IMR-90 (cell line): ENCODE data around the gene RNF19B. TPM values are rescaled to one million over a fixed set of nuclear protein-coding genes. Genes with fewer than 3 reads are reported as not detected.

Experiments used
- ATAC-seq: fragments of 200-7000 bp; cut with Tn5 transposase; 2 replicates; pipeline ENCODE4 v1.9.1; 2020; ENCODE audit warnings: low read depth, mild to moderate bottlenecking, moderate library complexity
- BruUV-seq: library from RNA; stranded (reverse); fragments of 400-500 nt; replicated peaks from 2 replicates; lab custom pipeline; 2021; lab: Mats Ljungman, UMichigan
- CTCF ChIA-PET: fragments of 300-600 bp; formaldehyde crosslinking; extraction: SDS; loops from one replicate; lab custom pipeline; 2021; ENCODE audit warnings: antibody characterized with exemption; lab: Yijun Ruan, JAX
- POLR2A ChIA-PET: fragments of 300-600 bp; sonication (Branson Sonifier 250); formaldehyde crosslinking; loops from one replicate; lab custom pipeline; 2022; ENCODE audit warnings: antibody characterized with exemption; ENCODE audit not compliant: unreplicated experiment; lab: Charles Lee
- DNase-seq: peaks from one replicate; pipeline ENCODE4 v3.0.0; 2013
- H2AFZ ChIP-seq: replicated peaks from 2 replicates; pipeline ENCODE3; 2013; ENCODE audit warnings: low read length, mild to moderate bottlenecking; ENCODE audit not compliant: poor library complexity
- H2AK5ac ChIP-seq: 2 replicates; pipeline ENCODE4 v1.6.1; 2013; ENCODE audit warnings: low read depth, low read length, inconsistent platforms
- H2AK9ac ChIP-seq: replicated peaks from 2 replicates; pipeline ENCODE3; 2013; ENCODE audit warnings: mild to moderate bottlenecking, low read depth, low read length, moderate library complexity; ENCODE audit not compliant: poor library complexity
- H2BK120ac ChIP-seq: 2 replicates; pipeline ENCODE4 v1.6.1; 2013; ENCODE audit warnings: low read depth, low read length, inconsistent platforms
- H2BK15ac ChIP-seq: 3 replicates; pipeline ENCODE4 v1.6.1; 2013; ENCODE audit warnings: low read depth, low read length, inconsistent platforms
- H2BK20ac ChIP-seq: 2 replicates; pipeline ENCODE4 v1.6.1; 2013; ENCODE audit warnings: low read depth, mild to moderate bottlenecking, inconsistent platforms, low read length, moderate library complexity
- H2BK5ac ChIP-seq: 2 replicates; pipeline ENCODE4 v1.6.1; 2013; ENCODE audit warnings: mild to moderate bottlenecking, low read depth, low read length, inconsistent platforms; ENCODE audit not compliant: poor library complexity, severe bottlenecking
- H3K14ac ChIP-seq: replicated peaks from 2 replicates; pipeline ENCODE4 v1.6.1; 2013; ENCODE audit warnings: low read depth, low read length, inconsistent platforms
- H3K18ac ChIP-seq: 2 replicates; pipeline ENCODE4 v1.6.1; 2013; ENCODE audit warnings: low read depth, low read length, control low read depth
- H3K23ac ChIP-seq: 2 replicates; pipeline ENCODE4 v1.6.1; 2013; ENCODE audit warnings: low read depth, low read length, inconsistent platforms
- H3K27ac ChIP-seq: 2 replicates; pipeline ENCODE4 v1.5.1; 2013; ENCODE audit warnings: mild to moderate bottlenecking, control low read depth, low read length; ENCODE audit not compliant: insufficient read depth
- H3K27me3 ChIP-seq: 2 replicates; pipeline ENCODE4 v1.6.1; 2013; ENCODE audit warnings: low read length; ENCODE audit not compliant: control insufficient read depth, insufficient read depth
- H3K36me3 ChIP-seq: 2 replicates; pipeline ENCODE4 v1.6.1; 2013; ENCODE audit warnings: low read length, mixed read lengths; ENCODE audit not compliant: control insufficient read depth, insufficient read depth
- H3K4ac ChIP-seq: 2 replicates; pipeline ENCODE4 v1.6.1; 2013; ENCODE audit warnings: low read depth, low read length, inconsistent platforms
- H3K4me1 ChIP-seq: 2 replicates; pipeline ENCODE4 v1.6.1; 2013; ENCODE audit warnings: low read length, mixed read lengths; ENCODE audit not compliant: control insufficient read depth, insufficient read depth
- H3K4me2 ChIP-seq: 2 replicates; pipeline ENCODE4 v1.6.1; 2013; ENCODE audit warnings: low read depth, mild to moderate bottlenecking, control low read depth, low read length, moderate library complexity
- H3K4me3 ChIP-seq: 2 replicates; pipeline ENCODE4 v1.5.1; 2013; ENCODE audit warnings: low read depth, mild to moderate bottlenecking, control low read depth, low read length, moderate library complexity; ENCODE audit not compliant: insufficient read depth
- H3K56ac ChIP-seq: 2 replicates; pipeline ENCODE4 v1.6.1; 2013; ENCODE audit warnings: low read length, inconsistent platforms; ENCODE audit not compliant: insufficient read depth; ENCODE audit errors: extremely low read depth
- H3K79me1 ChIP-seq, 2 experiments: 2 replicates each; pipeline ENCODE4 v1.6.1; 2013; ENCODE audit warnings: low read length in 2 of 2, inconsistent platforms in 1 of 2, low read depth in 1 of 2
- H3K9ac ChIP-seq: 2 replicates; pipeline ENCODE4 v1.6.1; 2013; ENCODE audit warnings: low read depth, low read length, control low read depth
- H3K9me1 ChIP-seq: 2 replicates; pipeline ENCODE4 v1.6.1; 2013; ENCODE audit warnings: low read length, inconsistent platforms; ENCODE audit not compliant: insufficient read depth
- H3K9me3 ChIP-seq: 2 replicates; pipeline ENCODE4 v1.6.1; 2013; ENCODE audit warnings: low read length; ENCODE audit not compliant: control insufficient read depth, insufficient read depth
- H4K20me1 ChIP-seq: 2 replicates; pipeline ENCODE4 v1.6.1; 2013; ENCODE audit warnings: low read length, inconsistent platforms; ENCODE audit not compliant: insufficient read depth
- H4K5ac ChIP-seq: 2 replicates; pipeline ENCODE4 v1.6.1; 2013; ENCODE audit warnings: mild to moderate bottlenecking, low read depth, low read length, control low read depth
- H4K8ac ChIP-seq, 2 experiments: 2 replicates each; pipeline ENCODE4 v1.6.1; 2013; ENCODE audit warnings: low read depth in 2 of 2, low read length in 2 of 2, control low read depth in 1 of 2, inconsistent platforms in 1 of 2
- H4K91ac ChIP-seq: 2 replicates; pipeline ENCODE4 v1.6.1; 2013; ENCODE audit warnings: low read depth, low read length, inconsistent platforms; ENCODE audit not compliant: insufficient read depth
- BHLHE40 ChIP-seq: fragments of 150-350 bp; IDR thresholded peaks from 2 replicates; pipeline ENCODE4 v1.6.1; 2016; ENCODE audit warnings: mild to moderate bottlenecking, low read depth, low read length
- MAFK ChIP-seq: IDR thresholded peaks from 2 replicates; pipeline ENCODE4 v1.6.1; 2012; ENCODE audit warnings: low read depth, low read length, improper control_type of control experiment
- POLR2A ChIP-seq: IDR thresholded peaks from 2 replicates; pipeline ENCODE4 v1.6.1; 2012; ENCODE audit warnings: mild to moderate bottlenecking, low read depth, low read length
- RFX5 ChIP-seq: IDR thresholded peaks from 2 replicates; pipeline ENCODE4 v1.8.0; 2012; ENCODE audit warnings: low read depth, mild to moderate bottlenecking, low read length, moderate library complexity
- WGBS, 2 experiments: methylation state at CpG; one replicate each; pipeline versions ENCODE4 v1.1.5 to v1.1.7; 2013; ENCODE audit warnings: missing lambda C conversion rate in 2 of 2; ENCODE audit not compliant: insufficient read length in 1 of 2; ENCODE audit errors: extremely low coverage in 2 of 2; 5-methylcytosine and 5-hydroxymethylcytosine counted together
- dilution Hi-C: fragments of 300-500 bp; cut with HindIII; formaldehyde crosslinking; loops from one replicate; pipeline ENCODE4 v1.14.3; 2018; ENCODE audit warnings: low sequenced_read_pairs; ENCODE audit not compliant: unreplicated experiment
- in situ Hi-C: fragments of 300-500 bp; cut with MboI; formaldehyde crosslinking; loops from 3 replicates; pipeline ENCODE4 v1.14.3; 2019; ENCODE audit warnings: low sequenced_read_pairs, inconsistent platforms, mixed read lengths
- intact Hi-C: fragments of 100-400 bp; cut with micrococcal nuclease; formaldehyde crosslinking; loops from 2 replicates; pipeline ENCODE4 v1.10.0; 2022
- polyA plus RNA-seq, 3 experiments: library from polyadenylated mRNA; depleted of rRNA; stranded (reverse); fragments of >200 nt; gene quantifications; 2 replicates each; pipeline ENCODE4 v1.2.3, GENCODE V29; 2012; ENCODE audit warnings: low replicate concordance in 1 of 3
- total RNA-seq: library from RNA; depleted of rRNA; stranded (reverse); fragments of >200 nt; gene quantifications from 2 replicates; pipeline ENCODE4 v1.2.3, GENCODE V29; 2012

Gene RNF19B
- total and polyA plus RNA-seq, 2 of the 4 experiments (the other 2 are of a cell fraction) = 10.0 to 11.6 TPM

DNA sequence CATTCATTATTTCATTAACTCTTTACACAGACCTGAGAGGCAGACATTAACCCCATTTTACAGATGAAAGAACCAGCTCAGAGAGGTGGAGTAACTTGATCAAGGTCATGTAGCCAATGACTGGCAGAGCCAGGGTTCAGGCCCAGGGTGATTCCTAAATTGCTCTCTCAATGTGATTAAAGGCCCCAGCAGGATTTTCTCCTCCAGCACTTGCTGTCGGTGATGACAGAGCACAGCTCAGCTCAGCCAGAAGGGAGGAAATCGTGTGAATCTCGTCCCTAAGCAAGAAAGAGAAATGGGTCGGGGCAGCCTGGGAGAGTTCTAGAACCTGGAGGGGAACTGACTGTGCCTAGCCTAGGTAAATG lies 19.5 kb upstream of the RNF19B start:
- H4K8ac ChIP-seq = no peak overlapping the region
- peaks cover 25% of the 10 kb centered on the region for H3K4me1 ChIP-seq
- no peak overlapping the region for H3K18ac ChIP-seq
- peak overlapping the region; percentile 47; the same call in 1 of the 2 replicates for H2AK5ac ChIP-seq
- no peak for DNase-seq
- ATAC-seq = no peak; the same call in 1 of the 2 replicates
- no peak overlapping the region for H4K5ac ChIP-seq
- H3K4me3 ChIP-seq = no peak overlapping the region
- H2BK5ac ChIP-seq = no peak overlapping the region
- no peak overlapping the region for H2BK15ac ChIP-seq
- H2BK20ac ChIP-seq = peak overlapping the region; percentile 20; the same call in 1 of the 2 replicates
- H3K9me3 ChIP-seq = no peaks in the 10 kb centered on the region
- dilution Hi-C loops = no loop called here
- H3K14ac ChIP-seq = 0 out of 2 replicates have a peak overlapping the region, but pooled peaks have one; percentile 5
- H3K9me1 ChIP-seq = peaks cover 16% of the 10 kb centered on the region
- no peak overlapping the region for H3K56ac ChIP-seq
- H3K4me2 ChIP-seq = no peak overlapping the region; the same call in 1 of the 2 replicates
- H3K4ac ChIP-seq = peak overlapping the region; percentile 2; the same call in 1 of the 2 replicates
- no peak overlapping the region for H3K9ac ChIP-seq
- CTCF ChIA-PET = interaction anchor here (0.6 kb wide), 1 partner anchor 1899 kb away, joined by 4 read pairs; no protein-coding TSS in a partner anchor
- no peak overlapping the region for H2BK120ac ChIP-seq
- H2AK9ac ChIP-seq = peak overlapping the region; percentile 6
- H3K23ac ChIP-seq = no peak overlapping the region
- intact Hi-C loops = no loop called here
- TF ChIP-seq POLR2A = no peak
- TF ChIP-seq RFX5 = no peak
- TF ChIP-seq MAFK = no peak
- no peak for TF ChIP-seq BHLHE40
- no peak overlapping the region for H2AFZ ChIP-seq
- H3K79me1 ChIP-seq = no peaks in the 10 kb centered on the region; a peak in 1 of 4 replicates
- BruUV-seq = no TSS peak
- H3K27ac ChIP-seq = no peak overlapping the region
- WGBS, 2 experiments = 56% methylated on average over 3 of the region's 4 CpGs; no CpG with 5 or more reads in 1 of the 2 experiments
- no peaks in the 10 kb centered on the region for H3K27me3 ChIP-seq
- no peaks in the 10 kb centered on the region for H3K36me3 ChIP-seq
- no peak overlapping the region for H4K91ac ChIP-seq
- POLR2A ChIA-PET = no interaction called here
- in situ Hi-C loops = no loop called here
- H4K20me1 ChIP-seq = peaks cover 2% of the 10 kb centered on the region
